ENCODE results near the gene ATF4.

GRCh38 chr22:39567135-39567946, 47.0 kb downstream of the ATF4 start:
- TF ChIP-seq GATA2 (IDR thresholded peaks at IDR 0.05; ENCODE audit: low read depth, low read length) = no peak
- TF ChIP-seq GATA3 (IDR thresholded peaks at IDR 0.05; ENCODE audit: low read depth, low read length) = no peak

Measured in SH-SY5Y (cell line).